Smooth muscle cell of the umbilical artery (primary cell): ENCODE results near the gene SPDYC. TPM values are rescaled to one million over a fixed set of nuclear protein-coding genes. Genes with fewer than 3 reads are reported as not detected.

ENCODE experiments used
- total RNA-seq: library from RNA; depleted of rRNA; stranded (reverse); fragments of >200 nt; gene quantifications from 2 replicates; pipeline ENCODE4 v1.2.3, GENCODE V29; 2014

The SPDYC gene, protein sequence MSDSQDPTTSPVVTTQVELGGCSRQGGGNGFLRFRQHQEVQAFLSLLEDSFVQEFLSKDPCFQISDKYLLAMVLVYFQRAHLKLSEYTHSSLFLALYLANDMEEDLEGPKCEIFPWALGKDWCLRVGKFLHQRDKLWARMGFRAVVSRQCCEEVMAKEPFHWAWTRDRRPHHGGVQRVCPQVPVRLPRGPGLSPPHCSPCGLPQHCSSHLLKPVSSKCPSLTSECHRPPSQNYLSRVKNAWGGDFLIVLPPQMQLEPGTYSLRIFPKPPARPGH
- not detected in 2 replicates for total RNA-seq

GRCh38 chr11:65170058-65170534 lies at the start of gene SPDYC:
TSS of gene SPDYC (plus strand) at chr11:65170233. CDS start at chr11:65171358, 1,125 bp downstream.

DNA sequence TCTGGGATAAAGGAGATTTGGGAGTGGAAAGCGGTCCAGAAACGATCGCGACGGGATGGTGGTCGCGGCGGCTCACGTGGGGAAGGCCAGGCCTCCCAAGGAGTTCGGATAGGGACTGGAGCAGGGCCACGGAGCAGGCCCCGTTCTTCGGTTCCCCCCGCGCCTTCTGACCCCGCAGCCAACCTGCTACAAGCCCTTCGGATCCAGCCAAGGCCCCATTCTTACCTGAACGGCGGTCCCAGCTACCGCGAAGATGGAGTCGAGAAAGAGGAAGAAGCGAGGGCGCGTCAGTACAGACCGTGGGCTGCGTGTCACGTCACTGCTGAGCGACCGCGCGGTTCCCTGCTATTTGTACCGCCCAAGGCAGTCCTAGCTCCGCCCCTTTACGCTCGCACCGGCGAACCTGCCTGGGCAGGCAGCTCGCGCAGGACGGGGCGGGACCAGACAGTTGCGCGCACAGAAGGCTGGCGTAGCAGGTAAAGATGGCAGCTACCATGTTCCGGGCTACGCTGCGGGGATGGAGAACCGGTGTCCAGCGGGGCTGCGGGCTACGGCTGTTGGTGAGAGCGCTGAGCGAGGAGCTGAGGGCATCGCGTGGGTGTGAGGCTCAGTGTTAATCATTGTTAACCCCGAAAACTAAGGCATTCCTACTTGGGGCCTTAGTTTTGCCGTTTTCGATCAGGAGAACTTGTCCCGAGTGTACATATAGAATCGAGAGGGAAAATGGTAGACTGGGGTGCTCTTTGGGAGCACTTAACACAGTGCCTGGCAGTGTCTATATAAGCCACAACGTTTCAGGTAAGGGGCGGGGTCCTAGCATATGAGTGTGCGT lies 48.0 kb upstream of the SPDYC start, which contains the start of the genes FAU and MRPL49:
Gene FAU (minus strand): TSS at position 270 of the 832 bp plus-strand sequence. CDS start 321 bp downstream, outside the sequence.
Gene MRPL49 (plus strand): TSS at position 457 of the 832 bp plus-strand sequence. CDS start 26 bp downstream, at position 483.

DNA sequence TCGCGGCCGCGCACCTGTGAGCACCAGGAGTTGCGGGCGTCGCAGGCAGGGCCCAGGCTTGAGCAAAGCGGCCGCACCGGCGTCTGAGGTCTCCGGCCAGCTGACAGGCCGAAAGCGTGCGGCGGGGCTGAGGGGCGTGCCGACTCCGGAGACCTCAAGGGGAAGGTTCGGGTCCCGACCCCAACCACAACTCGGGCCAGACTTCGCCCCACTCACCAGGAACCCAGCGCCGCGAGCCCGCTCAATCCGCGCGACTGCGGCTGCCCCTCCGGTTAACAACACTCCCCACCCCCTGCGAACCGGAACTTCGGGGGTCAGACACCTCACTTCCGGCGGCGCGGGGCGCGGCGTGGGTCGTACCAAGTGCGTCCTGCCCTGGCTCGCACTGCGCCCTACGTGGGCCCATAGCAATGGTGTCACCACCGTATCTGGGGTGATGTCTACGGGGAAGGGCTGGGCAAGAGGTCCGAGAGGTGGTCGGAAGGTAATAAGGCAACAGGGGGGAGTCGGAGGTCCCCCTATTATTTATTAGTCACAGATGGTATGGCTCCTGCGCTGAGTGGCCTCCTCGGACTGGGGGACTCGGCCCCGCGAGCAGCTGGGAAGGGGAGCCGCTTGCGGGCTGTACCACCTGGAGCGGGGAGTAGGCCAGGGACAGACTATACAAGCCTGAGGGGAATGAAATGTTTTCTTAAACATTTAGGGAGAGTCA lies 35.6 kb upstream of the SPDYC start, which contains the start of gene SYVN1:
Gene SYVN1 (minus strand): TSS at position 280 of the 712 bp plus-strand sequence. CDS start 918 bp downstream, outside the sequence.

DNA sequence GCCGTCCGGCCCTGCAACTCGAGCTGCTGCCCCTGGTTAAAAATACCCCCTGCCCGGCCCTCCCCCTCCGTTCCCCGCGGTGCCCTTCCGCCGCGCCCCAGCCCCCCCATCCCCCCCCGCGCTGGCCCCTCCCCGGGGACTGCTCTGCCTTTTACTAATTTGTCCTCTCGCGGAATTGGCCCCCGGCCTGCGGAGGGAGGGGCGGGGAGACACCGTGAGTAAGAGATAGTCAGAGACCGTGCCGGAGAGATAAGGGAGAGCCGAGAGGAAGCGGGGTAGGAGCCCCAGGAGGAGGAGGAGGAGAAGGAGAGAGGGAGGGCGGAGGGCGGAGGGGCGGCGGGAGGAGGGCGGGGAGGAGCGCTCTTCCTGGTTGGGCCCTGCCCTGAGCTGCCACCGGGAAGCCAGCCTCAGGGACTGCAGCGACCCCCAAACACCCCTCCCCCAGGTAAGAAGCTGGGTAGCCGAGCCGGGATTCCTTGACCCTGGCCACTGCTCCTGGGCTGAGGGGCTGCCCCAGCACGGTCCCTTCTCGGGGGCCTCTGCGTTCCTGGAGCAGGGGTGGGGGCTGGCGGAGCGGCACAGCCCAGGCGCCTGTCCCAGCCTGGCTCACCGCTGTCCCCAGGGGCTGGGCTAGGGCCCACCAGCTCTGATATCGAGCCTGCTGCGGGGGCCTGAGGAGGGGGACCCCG lies 11.7 kb downstream of the SPDYC start, which contains the start of gene CAPN1:
Gene CAPN1 (plus strand): TSS at position 360 of the 689 bp plus-strand sequence. CDS start 774 bp downstream, outside the sequence.

Other genes starting within 250 kb of the SPDYC start
- gene PPP2R5B, start 245.5 kb upstream of the SPDYC start, total RNA-seq: 16.0 and 21.0 TPM in 2 replicates
- not detected in 2 replicates for gene GPHA2, start 234.3 kb upstream of the SPDYC start, total RNA-seq
- gene MAJIN, start 198.1 kb upstream of the SPDYC start, total RNA-seq: under 0.01 TPM in 1 of 2 replicates, not detected in the other
- gene BATF2, start 173.3 kb upstream of the SPDYC start, total RNA-seq: under 0.01 and 0.51 TPM in 2 replicates
- gene ARL2, start 156.1 kb upstream of the SPDYC start, total RNA-seq: 73.7 and 76.6 TPM in 2 replicates
- 3.0 and 10.7 TPM in 2 replicates for gene SNX15, start 142.8 kb upstream of the SPDYC start, total RNA-seq
- 6.9 and 7.1 TPM in 2 replicates for gene SAC3D1, start 129.0 kb upstream of the SPDYC start, total RNA-seq
- gene NAALADL1, start 111.7 kb upstream of the SPDYC start, total RNA-seq: 17.3 and 19.9 TPM in 2 replicates
- 1.8 and 6.0 TPM in 2 replicates for gene CDCA5, start 86.2 kb upstream of the SPDYC start, total RNA-seq
- gene ZFPL1, start 86.0 kb upstream of the SPDYC start, total RNA-seq: 23.5 and 33.7 TPM in 2 replicates
- gene VPS51, start 74.0 kb upstream of the SPDYC start, total RNA-seq: 108 and 163 TPM in 2 replicates
- 12.2 and 17.0 TPM in 2 replicates for gene TM7SF2, start 58.4 kb upstream of the SPDYC start, total RNA-seq
- 6.5 and 7.3 TPM in 2 replicates for gene ZNHIT2, start 52.5 kb upstream of the SPDYC start, total RNA-seq
- gene FAU, start 48.1 kb upstream of the SPDYC start, total RNA-seq: 104 and 213 TPM in 2 replicates
- 44.0 and 47.2 TPM in 2 replicates for gene MRPL49, start 47.9 kb upstream of the SPDYC start, total RNA-seq
- gene SYVN1, start 35.7 kb upstream of the SPDYC start, total RNA-seq: 25.2 and 38.0 TPM in 2 replicates
- gene CAPN1, start 11.7 kb downstream of the SPDYC start, total RNA-seq: 52.6 and 180 TPM in 2 replicates
- gene POLA2, start 91.7 kb downstream of the SPDYC start, total RNA-seq: 1.5 and 7.9 TPM in 2 replicates
- 20.8 and 23.7 TPM in 2 replicates for gene CDC42EP2, start 144.6 kb downstream of the SPDYC start, total RNA-seq
- 38.3 and 53.9 TPM in 2 replicates for gene DPF2, start 163.6 kb downstream of the SPDYC start, total RNA-seq
- gene TIGD3, start 184.5 kb downstream of the SPDYC start, total RNA-seq: 0.05 and 0.30 TPM in 2 replicates
- 1.2 and 1.5 TPM in 2 replicates for gene SLC25A45, start 212.4 kb downstream of the SPDYC start, total RNA-seq
- gene FRMD8, start 216.4 kb downstream of the SPDYC start, total RNA-seq: 38.9 and 46.0 TPM in 2 replicates